Measurements from ENCODE around the gene S1PR3. TPM values are rescaled to one million over a fixed set of nuclear protein-coding genes. Genes with fewer than 3 reads are reported as not detected.

The S1PR3 gene
- polyA plus RNA-seq, 3 donors = 55.3 to 59.8 (median 59.2) TPM

- DNase-seq (ENCODE audit: low read depth in 3 of 3, low spot score in 2 of 3) = no peak
Observed at GRCh38 chr9:88988796-88989641, 2.2 kb upstream of the S1PR3 start.

GRCh38 chr9:88990041-88990728 is 1.1 kb upstream of the S1PR3 start:
- no peak for DNase-seq (ENCODE audit: low read depth in 3 of 3, low spot score in 2 of 3)

GRCh38 chr9:88990729-88991065 is 571 bp upstream of the S1PR3 start:
- DNase-seq (ENCODE audit: low read depth in 3 of 3, low spot score in 2 of 3) = no peak

- no peak for DNase-seq (ENCODE audit: low read depth in 3 of 3, low spot score in 2 of 3)
Observed at GRCh38 chr9:88992556-88992955, 1.3 kb downstream of the S1PR3 start.

GRCh38 chr9:88993327-88993726 is 2.1 kb downstream of the S1PR3 start:
- no peak for DNase-seq (ENCODE audit: low read depth in 3 of 3, low spot score in 2 of 3)

GRCh38 chr9:88993871-88994460 is 2.7 kb downstream of the S1PR3 start:
- DNase-seq (ENCODE audit: low read depth in 3 of 3, low spot score in 2 of 3) = no peak

- DNase-seq (ENCODE audit: low read depth in 3 of 3, low spot score in 2 of 3) = no peak
Observed at GRCh38 chr9:88994469-88995199, 3.4 kb downstream of the S1PR3 start.

- DNase-seq (ENCODE audit: low read depth in 3 of 3, low spot score in 2 of 3) = no peak
Observed at GRCh38 chr9:88995200-88995577, 3.9 kb downstream of the S1PR3 start.

- DNase-seq (ENCODE audit: low read depth in 3 of 3, low spot score in 2 of 3) = no peak
Observed at GRCh38 chr9:88995627-88996026, 4.4 kb downstream of the S1PR3 start.

GRCh38 chr9:88996046-88996920 is 5.0 kb downstream of the S1PR3 start:
- no peak for DNase-seq (ENCODE audit: low read depth in 3 of 3, low spot score in 2 of 3)

GRCh38 chr9:88996921-88997235 is 5.6 kb downstream of the S1PR3 start:
- DNase-seq (ENCODE audit: low read depth in 3 of 3, low spot score in 2 of 3) = no peak

GRCh38 chr9:88997646-88998045 is 6.4 kb downstream of the S1PR3 start:
- no peak for DNase-seq (ENCODE audit: low read depth in 3 of 3, low spot score in 2 of 3)

GRCh38 chr9:88998503-88998902 is 7.2 kb downstream of the S1PR3 start:
- DNase-seq (ENCODE audit: low read depth in 3 of 3, low spot score in 2 of 3) = no peak

GRCh38 chr9:88998911-88999310 is 7.6 kb downstream of the S1PR3 start:
- DNase-seq (ENCODE audit: low read depth in 3 of 3, low spot score in 2 of 3) = no peak

GRCh38 chr9:89000371-89000781 is 9.1 kb downstream of the S1PR3 start:
- DNase-seq (ENCODE audit: low read depth in 3 of 3, low spot score in 2 of 3) = no peak

GRCh38 chr9:89000973-89001916 is 10.0 kb downstream of the S1PR3 start:
- peak in 2 of 3 donors; percentile 83 to 85 for DNase-seq (ENCODE audit: low read depth in 3 of 3, low spot score in 2 of 3)

- DNase-seq (ENCODE audit: low read depth in 3 of 3, low spot score in 2 of 3) = no peak
Observed at GRCh38 chr9:89001917-89002540, 10.8 kb downstream of the S1PR3 start.

- DNase-seq (ENCODE audit: low read depth in 3 of 3, low spot score in 2 of 3) = no peak
Observed at GRCh38 chr9:89002987-89003386, 11.7 kb downstream of the S1PR3 start.

GRCh38 chr9:89005323-89005722 is 14.1 kb downstream of the S1PR3 start:
- DNase-seq (ENCODE audit: low read depth in 3 of 3, low spot score in 2 of 3) = no peak
